ENCODE measurements around the gene ASRGL1. TPM values are rescaled to one million over a fixed set of nuclear protein-coding genes. Genes with fewer than 3 reads are reported as not detected.

The ASRGL1 gene
- total and polyA plus RNA-seq, 2 experiments from 2014 or later: 9.5 to 18.6 TPM

- no peaks in the 10 kb centered on the region for H3K27me3 ChIP-seq
- no peaks in the 10 kb centered on the region for H3K36me3 ChIP-seq (replicated peaks; ENCODE audit: insufficient read depth, low read depth)
- no peaks in the 10 kb centered on the region for H3K79me2 ChIP-seq
- H3K4me1 ChIP-seq (ENCODE audit: insufficient read depth): no peaks in the 10 kb centered on the region
- no peak overlapping the region for H2AFZ ChIP-seq
- H4K20me1 ChIP-seq (ENCODE audit: insufficient read depth, poor library complexity, severe bottlenecking): no peaks in the 10 kb centered on the region
- no peak overlapping the region for H3K4me3 ChIP-seq
- WGBS (ENCODE audit: low lambda C conversion rate, missing lambda C conversion rate): 84% methylated on average over 8 of the region's 8 CpGs
- H3K27ac ChIP-seq: no peak overlapping the region
- TF ChIP-seq CTCF (IDR thresholded peaks at IDR 0.05; ENCODE audit: poor library complexity): no peak
- no peak for DNase-seq (ENCODE audit: low spot score)
- no peak overlapping the region for H3K4me2 ChIP-seq
- H3K9me2 ChIP-seq (replicated peaks; ENCODE audit: insufficient read depth): no peaks in the 10 kb centered on the region
- no peaks in the 10 kb centered on the region for H3K9me3 ChIP-seq (ENCODE audit: low read depth)
Observed at GRCh38 chr11:62410972-62411371, 73.7 kb downstream of the ASRGL1 start.

GRCh38 chr11:62411524-62411923, 74.3 kb downstream of the ASRGL1 start:
- Histone ChIP-seq H3K27ac (no peak overlapping the region), H3K9me2 (replicated peaks; ENCODE audit: insufficient read depth) (no peaks in the 10 kb centered on the region), H3K9me3 (ENCODE audit: low read depth) (no peaks in the 10 kb centered on the region), H3K4me2 (no peak overlapping the region), H3K36me3 (replicated peaks; ENCODE audit: insufficient read depth, low read depth) (no peaks in the 10 kb centered on the region), H2AFZ (no peak overlapping the region), H4K20me1 (ENCODE audit: insufficient read depth, poor library complexity, severe bottlenecking) (no peaks in the 10 kb centered on the region), H3K79me2 (no peaks in the 10 kb centered on the region), H3K27me3 (no peaks in the 10 kb centered on the region), H3K4me1 (ENCODE audit: insufficient read depth) (no peaks in the 10 kb centered on the region), H3K4me3 (no peak overlapping the region)
- TF ChIP-seq EZH2 (IDR thresholded peaks at IDR 0.05; ENCODE audit: borderline replicate concordance): no peak
- no peak for TF ChIP-seq CTCF (IDR thresholded peaks at IDR 0.05; ENCODE audit: poor library complexity)
- no peak for TF ChIP-seq EZH2phosphoT487 (IDR thresholded peaks at IDR 0.05; ENCODE audit: low read depth, severe bottlenecking, unreplicated experiment)
- no peak for DNase-seq (ENCODE audit: low spot score)
- 83% methylated on average over 5 of the region's 5 CpGs for WGBS (ENCODE audit: low lambda C conversion rate, missing lambda C conversion rate)

- DNase-seq (ENCODE audit: low spot score): no peak
- Histone ChIP-seq H3K27ac (no peak overlapping the region), H3K9me2 (replicated peaks; ENCODE audit: insufficient read depth) (no peaks in the 10 kb centered on the region), H3K36me3 (replicated peaks; ENCODE audit: insufficient read depth, low read depth) (no peaks in the 10 kb centered on the region), H4K20me1 (ENCODE audit: insufficient read depth, poor library complexity, severe bottlenecking) (no peaks in the 10 kb centered on the region), H2AFZ (no peak overlapping the region), H3K4me1 (ENCODE audit: insufficient read depth) (no peaks in the 10 kb centered on the region), H3K4me3 (no peak overlapping the region), H3K79me2 (no peaks in the 10 kb centered on the region), H3K27me3 (no peaks in the 10 kb centered on the region), H3K9me3 (ENCODE audit: low read depth) (no peaks in the 10 kb centered on the region), H3K4me2 (no peak overlapping the region)
- no peak for TF ChIP-seq EZH2 (IDR thresholded peaks at IDR 0.05; ENCODE audit: borderline replicate concordance)
- no peak for TF ChIP-seq EZH2phosphoT487 (IDR thresholded peaks at IDR 0.05; ENCODE audit: low read depth, severe bottlenecking, unreplicated experiment)
- no peak for TF ChIP-seq CTCF (IDR thresholded peaks at IDR 0.05; ENCODE audit: poor library complexity)
- WGBS (ENCODE audit: low lambda C conversion rate, missing lambda C conversion rate): 90% methylated on average over 8 of the region's 8 CpGs
Observed at GRCh38 chr11:62413060-62413696, 75.9 kb downstream of the ASRGL1 start.

GRCh38 chr11:62416596-62416995, 79.3 kb downstream of the ASRGL1 start:
- no peaks in the 10 kb centered on the region for H3K79me2 ChIP-seq
- H3K36me3 ChIP-seq (replicated peaks; ENCODE audit: insufficient read depth, low read depth): no peaks in the 10 kb centered on the region
- peaks cover 16% of the 10 kb centered on the region for H3K4me1 ChIP-seq (ENCODE audit: insufficient read depth)
- no peaks in the 10 kb centered on the region for H3K27me3 ChIP-seq
- no peaks in the 10 kb centered on the region for H3K9me2 ChIP-seq (replicated peaks; ENCODE audit: insufficient read depth)
- H3K9me3 ChIP-seq (ENCODE audit: low read depth): no peaks in the 10 kb centered on the region
- TF ChIP-seq CTCF (IDR thresholded peaks at IDR 0.05; ENCODE audit: poor library complexity) (no peak), EZH2phosphoT487 (IDR thresholded peaks at IDR 0.05; ENCODE audit: low read depth, severe bottlenecking, unreplicated experiment) (no peak)
- H3K27ac ChIP-seq: no peak overlapping the region
- no peaks in the 10 kb centered on the region for H4K20me1 ChIP-seq (ENCODE audit: insufficient read depth, poor library complexity, severe bottlenecking)
- DNase-seq (ENCODE audit: low spot score): no peak
- no peak overlapping the region for H2AFZ ChIP-seq
- no peak overlapping the region for H3K4me2 ChIP-seq
- H3K4me3 ChIP-seq: no peak overlapping the region
- WGBS (ENCODE audit: low lambda C conversion rate, missing lambda C conversion rate): 83% methylated on average over 12 of the region's 12 CpGs
